Testis (tissue), 3 donors: Measurements from ENCODE around the gene CCR2. TPM values are rescaled to one million over a fixed set of nuclear protein-coding genes. Genes with fewer than 3 reads are reported as not detected.

Experiments
- DNase-seq: peaks from one replicate; pipeline ENCODE4 v3.0.0-alpha.2; 2019
- H3K27ac ChIP-seq, 2 donors: fragments of 200-600 bp; sonication (generic); one replicate each; pipeline ENCODE4 v1.5.1; 2019
- H3K27me3 ChIP-seq: fragments of 200-600 bp; sonication (generic); one replicate; pipeline ENCODE4 v1.5.1; 2019
- H3K36me3 ChIP-seq: fragments of 200-600 bp; sonication (generic); one replicate; pipeline ENCODE4 v1.5.1; 2017; ENCODE audit warnings: low read depth; ENCODE audit errors: missing control alignments
- H3K4me1 ChIP-seq: fragments of 200-600 bp; sonication (generic); one replicate; pipeline ENCODE4 v1.5.1; 2019
- H3K4me3 ChIP-seq, 2 donors: fragments of 200-600 bp; sonication (generic); one replicate each; pipeline ENCODE4 v1.5.1; 2017 to 2019
- H3K9me3 ChIP-seq: fragments of 200-600 bp; sonication (generic); one replicate; pipeline ENCODE4 v1.5.1; 2017
- CTCF ChIP-seq, 3 experiments: fragments of 450-650 bp in 2 of 3; fragments of 200-600 bp in 1 of 3; sonication (generic) in 1 of 3; IDR thresholded peaks; one replicate each; pipeline ENCODE4 v1.5.1; 2016 to 2019; ENCODE audit warnings: antibody characterized with exemption in 3 of 3, mild to moderate bottlenecking in 2 of 3, moderate library complexity in 1 of 3
- POLR2A ChIP-seq: fragments of 450-650 bp; IDR thresholded peaks from one replicate; pipeline ENCODE4 v1.6.1; 2017; ENCODE audit warnings: antibody characterized with exemption, mild to moderate bottlenecking, moderate library complexity
- WGBS, 2 donors: methylation state at CpG; one replicate each; pipeline ENCODE4 v1.1.5; 2018; 5-methylcytosine and 5-hydroxymethylcytosine counted together
- intact Hi-C: fragments of 100-400 bp; cut with DNase I; formaldehyde crosslinking; loops from one replicate; pipeline ENCODE4 v1.15.1; 2023; ENCODE audit warnings: low total_unique reads
- polyA plus RNA-seq: library from polyadenylated mRNA; stranded (reverse); fragments of 350-450 nt; fragmentation: Illumina TruSeq; extraction: RNeasy Lipid Tissue Mini Kit (QIAGEN cat#74804); gene quantifications from one replicate; pipeline ENCODE4 v1.2.3, GENCODE V29; 2014; ENCODE audit warnings: low read depth, low replicate concordance; ENCODE audit not compliant: insufficient read depth
- total RNA-seq, 2 donors: library from RNA; depleted of rRNA; stranded (reverse); fragments of >200 nt; gene quantifications; one replicate each; pipeline ENCODE4 v1.2.3, GENCODE V29; 2016

Gene CCR2
- total and polyA plus RNA-seq, 3 donors from 2014 or later: 1.2 to 2.7 TPM; not detected in 1

GRCh38 chr3:46334741-46335478, 19.0 kb upstream of the CCR2 start:
- no peaks in the 10 kb centered on the region for H3K4me1 ChIP-seq
- intact Hi-C loops: no loop called here
- 63 to 64% methylated on average over 4 of the region's 4 CpGs for WGBS, 2 donors
- no peak overlapping the region for H3K4me3 ChIP-seq
- H3K27me3 ChIP-seq: no peaks in the 10 kb centered on the region
- H3K36me3 ChIP-seq: no peaks in the 10 kb centered on the region
- no peaks in the 10 kb centered on the region for H3K9me3 ChIP-seq
- H3K27ac ChIP-seq: no peak overlapping the region
- no peak for DNase-seq
- TF ChIP-seq CTCF (IDR thresholded peaks at IDR 0.05): no peak
- no peak for TF ChIP-seq POLR2A

GRCh38 chr3:46335541-46335940, 18.4 kb upstream of the CCR2 start:
- H3K4me3 ChIP-seq: no peak overlapping the region
- TF ChIP-seq CTCF (IDR thresholded peaks at IDR 0.05): no peak
- TF ChIP-seq POLR2A: no peak

GRCh38 chr3:46337911-46338310, 16.0 kb upstream of the CCR2 start:
- Histone ChIP-seq H3K27me3 (no peaks in the 10 kb centered on the region), H3K4me1 (no peaks in the 10 kb centered on the region), H3K4me3 (no peak overlapping the region), H3K27ac (no peak overlapping the region), H3K9me3 (no peaks in the 10 kb centered on the region), H3K36me3 (no peaks in the 10 kb centered on the region)
- no peak for DNase-seq
- intact Hi-C loops: no loop called here
- TF ChIP-seq CTCF (IDR thresholded peaks at IDR 0.05) (no peak), POLR2A (no peak)

More at GRCh38 chr3:46335541-46335940, 18.4 kb upstream of the CCR2 start:
- Histone ChIP-seq H3K9me3 (no peaks in the 10 kb centered on the region), H3K27me3 (no peaks in the 10 kb centered on the region), H3K27ac (no peak overlapping the region), H3K4me1 (no peaks in the 10 kb centered on the region), H3K36me3 (no peaks in the 10 kb centered on the region)
- intact Hi-C loops: no loop called here
- DNase-seq: no peak
- WGBS, 2 donors: 47 to 62% methylated on average over 3 of the region's 3 CpGs

- 65 to 86% methylated on average over 1 of the region's 1 CpG for WGBS, 2 donors
- no peaks in the 10 kb centered on the region for H3K9me3 ChIP-seq
- no peak overlapping the region for H3K27ac ChIP-seq
- DNase-seq: no peak
- no peaks in the 10 kb centered on the region for H3K36me3 ChIP-seq
- H3K27me3 ChIP-seq: no peaks in the 10 kb centered on the region
- intact Hi-C loops: no loop called here
- no peak overlapping the region for H3K4me3 ChIP-seq
- TF ChIP-seq CTCF (IDR thresholded peaks at IDR 0.05) (no peak), POLR2A (no peak)
- no peaks in the 10 kb centered on the region for H3K4me1 ChIP-seq
Measured at GRCh38 chr3:46338840-46339239, 15.1 kb upstream of the CCR2 start.

GRCh38 chr3:46344476-46344875, 9.4 kb upstream of the CCR2 start:
- TF ChIP-seq CTCF (IDR thresholded peaks at IDR 0.05): no peak
- no peak for TF ChIP-seq POLR2A
- WGBS, 2 donors: 66 to 69% methylated on average over 4 of the region's 4 CpGs
- Histone ChIP-seq H3K9me3 (no peaks in the 10 kb centered on the region), H3K4me1 (no peaks in the 10 kb centered on the region), H3K36me3 (no peaks in the 10 kb centered on the region), H3K27ac (no peak overlapping the region), H3K4me3 (no peak overlapping the region), H3K27me3 (no peaks in the 10 kb centered on the region)
- DNase-seq: no peak
- intact Hi-C loops: no loop called here
